Nucleus accumbens (tissue), 56 donors: ENCODE results near the gene GSTCD.

Experiments
- DNase-seq, 56 donors: peaks; one replicate each; lab custom pipeline; 2025; lab: John Stamatoyannopoulos, UW

The GSTCD gene

DNA sequence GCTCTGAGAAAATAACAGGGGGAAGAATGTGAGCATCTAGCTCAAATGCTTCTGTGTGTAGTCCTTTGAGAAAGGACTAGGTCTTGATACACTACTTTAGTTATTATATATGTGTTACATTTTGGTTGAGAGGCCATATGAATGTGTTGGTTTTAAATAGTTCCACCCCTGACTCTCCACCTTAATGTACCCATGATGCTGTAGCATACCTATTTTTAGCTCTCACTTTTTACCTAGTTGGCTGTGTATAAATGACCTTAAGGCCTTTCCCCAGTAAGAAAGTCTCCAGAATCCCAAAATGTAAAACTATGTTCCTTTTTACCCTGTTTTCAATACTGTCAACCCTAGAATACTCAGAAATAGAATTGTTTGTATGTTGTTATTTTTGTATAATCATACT is 166.6 kb downstream of the GSTCD start:
- DNase-seq = no peak

DNA sequence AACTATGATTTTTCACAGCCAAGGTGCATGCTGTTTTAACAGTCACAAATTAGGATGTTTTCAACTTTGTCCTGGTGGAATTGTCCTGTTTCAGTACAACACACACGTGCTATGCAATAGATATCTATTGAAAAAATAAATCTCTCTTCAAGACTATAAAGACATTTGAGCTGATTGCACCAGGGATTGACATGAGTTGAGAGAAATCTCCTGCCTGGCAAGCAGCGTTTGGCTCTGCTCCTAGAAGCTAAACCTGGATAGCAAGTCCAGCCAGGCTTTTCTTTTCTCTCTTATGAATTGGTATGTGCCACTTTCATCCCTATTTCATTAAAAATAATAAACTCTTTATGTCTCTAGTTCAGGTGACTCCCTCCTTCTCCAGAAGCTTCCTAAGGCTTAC is 170.1 kb downstream of the GSTCD start:
- DNase-seq = no peak

GRCh38 chr4:105887508-105887907 is 178.9 kb downstream of the GSTCD start:
- DNase-seq = no peak

- DNase-seq = peak in 23 of 56 donors; percentile 1 to 61 (median 29)
Measured at GRCh38 chr4:105894660-105895582, 186.3 kb downstream of the GSTCD start, which contains the start of gene NPNT. TSS of gene NPNT (plus strand) at chr4:105895471. CDS start at chr4:105895653, 182 bp downstream.

- peak in 25 of 56 donors; percentile 7 to 67 (median 34) for DNase-seq
Measured at GRCh38 chr4:105895583-105896460, 187.2 kb downstream of the GSTCD start.

GRCh38 chr4:105896461-105896942 is 187.9 kb downstream of the GSTCD start:
- DNase-seq = peak in 5 of 56 donors; percentile 3 to 53 (median 41)
